GM12878 (cell line): ENCODE measurements around the gene FRAS1. TPM values are rescaled to one million over a fixed set of nuclear protein-coding genes. Genes with fewer than 3 reads are reported as not detected.

Experiments
- ATAC-seq: fragments of 200-7000 bp; cut with Tn5 transposase; 3 replicates; pipeline ENCODE4 v1.9.1; 2020; ENCODE audit warnings: mild to moderate bottlenecking, moderate library complexity
- BruUV-seq: library from RNA; stranded (reverse); fragments of 400-500 nt; replicated peaks from 2 replicates; lab custom pipeline; 2021; lab: Mats Ljungman, UMichigan
- CTCF ChIA-PET: fragments of 300-600 bp; sonication (Branson Sonifier 250); formaldehyde crosslinking; extraction: SDS; loops from one replicate; lab custom pipeline; 2021; ENCODE audit warnings: inconsistent platforms; lab: Yijun Ruan, JAX
- POLR2A ChIA-PET: fragments of 350-600 bp; formaldehyde crosslinking; extraction: SDS; loops from one replicate; lab custom pipeline; 2021; ENCODE audit warnings: inconsistent platforms; lab: Charles Lee
- RAD21 ChIA-PET: fragments of 300-600 bp; sonication (Branson Sonifier 250); formaldehyde crosslinking; loops from one replicate; lab custom pipeline; 2023; ENCODE audit warnings: antibody characterized with exemption; ENCODE audit not compliant: unreplicated experiment; lab: Charles Lee
- SMC1A ChIA-PET: fragments of 300-600 bp; sonication (Branson Sonifier 250); formaldehyde crosslinking; loops from one replicate; lab custom pipeline; 2023; ENCODE audit not compliant: unreplicated experiment, uncharacterized antibody; lab: Charles Lee
- DNase-seq: peaks from one replicate; pipeline ENCODE4 v3.0.0-alpha.2; 2011; ENCODE audit warnings: low read depth, low spot score
- FAIRE-seq: peaks from 3 replicates; lab custom pipeline; 2011; peaks lifted over from hg19 to GRCh38; lab: Jason Lieb, UNC
- H2AFZ ChIP-seq: 2 replicates; pipeline ENCODE4 v1.6.0; 2011; ENCODE audit warnings: low read depth, low read length, control low read depth; ENCODE audit not compliant: control insufficient read depth
- H3K27ac ChIP-seq: 2 replicates; pipeline ENCODE4 v1.5.1; 2011; ENCODE audit warnings: control low read depth; ENCODE audit not compliant: control insufficient read depth, insufficient read depth
- H3K27me3 ChIP-seq, 2 experiments: replicated peaks in 1 of 2; 2 replicates each; pipeline versions ENCODE4 v1.6.0 to v1.6.1; 2011; ENCODE audit warnings: low read length in 1 of 2; ENCODE audit not compliant: control insufficient read depth in 2 of 2, insufficient read depth in 2 of 2
- H3K36me3 ChIP-seq, 2 experiments: 2 replicates each; pipeline ENCODE4 v1.5.1; 2011; ENCODE audit warnings: low read length in 1 of 2; ENCODE audit not compliant: control insufficient read depth in 2 of 2, insufficient read depth in 2 of 2
- H3K4me1 ChIP-seq: 2 replicates; pipeline ENCODE4 v1.6.1; 2011; ENCODE audit warnings: mild to moderate bottlenecking, low read length, moderate library complexity, mixed read lengths; ENCODE audit not compliant: control insufficient read depth, insufficient read depth
- H3K4me2 ChIP-seq: 2 replicates; pipeline ENCODE4 v1.6.0; 2011; ENCODE audit warnings: control low read depth; ENCODE audit not compliant: control insufficient read depth, insufficient read depth
- H3K4me3 ChIP-seq: fragments of 200-600 bp; sonication (generic); 2 replicates; pipeline ENCODE4 v1.5.1; 2016
- H3K79me2 ChIP-seq: 2 replicates; pipeline ENCODE4 v1.6.0; 2011; ENCODE audit warnings: low read length; ENCODE audit not compliant: control insufficient read depth, insufficient read depth
- H3K9ac ChIP-seq: 2 replicates; pipeline ENCODE4 v1.8.0; 2011; ENCODE audit warnings: low read length, control low read depth, mixed read lengths; ENCODE audit not compliant: control insufficient read depth, insufficient read depth
- H3K9me3 ChIP-seq: replicated peaks from 3 replicates; pipeline ENCODE4 v1.5.1; 2011; ENCODE audit warnings: mild to moderate bottlenecking, low read length; ENCODE audit not compliant: control insufficient read depth, insufficient read depth
- H4K20me1 ChIP-seq: 2 replicates; pipeline ENCODE4 v1.6.0; 2011; ENCODE audit not compliant: control insufficient read depth, insufficient read depth
- BCL11A ChIP-seq: IDR thresholded peaks from 2 replicates; pipeline ENCODE4 v1.6.1; 2011; ENCODE audit warnings: low read depth, low read length
- CHD2 ChIP-seq: IDR thresholded peaks from 2 replicates; pipeline ENCODE4 v1.6.1; 2011; ENCODE audit warnings: low read depth, low read length, improper control_type of control experiment, borderline replicate concordance
- ETV6 ChIP-seq, 2 experiments: fragments of 450-650 bp in 1 of 2; IDR thresholded peaks in 1 of 2; conservative IDR thresholded peaks in 1 of 2; 2 replicates each; pipeline ENCODE4 v1.6.1; 2014; ENCODE audit warnings: antibody characterized with exemption in 1 of 2, borderline replicate concordance in 1 of 2, low read depth in 1 of 2, mild to moderate bottlenecking in 1 of 2, moderate library complexity in 1 of 2
- KLF5 ChIP-seq: fragments of 450-650 bp; IDR thresholded peaks from 2 replicates; pipeline ENCODE4 v1.6.1; 2014; ENCODE audit warnings: mild to moderate bottlenecking; ENCODE audit not compliant: partially characterized antibody
- POLR2A ChIP-seq: IDR thresholded peaks from 2 replicates; pipeline ENCODE4 v1.6.1; 2011; ENCODE audit warnings: low read depth, mild to moderate bottlenecking, low read length
- SRF ChIP-seq, 2 experiments: IDR thresholded peaks; 2 replicates each; pipeline ENCODE4 v1.6.1; 2011; ENCODE audit warnings: low read depth in 2 of 2, low read length in 2 of 2, mild to moderate bottlenecking in 1 of 2, moderate library complexity in 1 of 2
- WRNIP1 ChIP-seq: IDR thresholded peaks from 2 replicates; pipeline ENCODE4 v1.6.1; 2011; ENCODE audit warnings: low read depth, low read length, improper control_type of control experiment, borderline replicate concordance
- WGBS: methylation state at CpG from one replicate; pipeline ENCODE4 v1.1.6; 2016; ENCODE audit warnings: low lambda C conversion rate; ENCODE audit not compliant: insufficient replicate concordance, insufficient coverage; ENCODE audit errors: missing lambda C conversion rate; 5-methylcytosine and 5-hydroxymethylcytosine counted together
- in situ Hi-C: fragments of 300-500 bp; cut with MboI; formaldehyde crosslinking; loops from 9 replicates; pipeline ENCODE4 v1.14.3; 2018; ENCODE audit warnings: mixed read lengths
- intact Hi-C: fragments of 100-400 bp; cut with micrococcal nuclease; formaldehyde crosslinking; loops from one replicate; pipeline ENCODE4 v1.14.2; 2022; ENCODE audit not compliant: unreplicated experiment
- polyA plus RNA-seq, 11 experiments: library from polyadenylated mRNA; depleted of rRNA in 4 of 11; unstranded in 6 of 11; stranded (reverse) in 5 of 11; fragments of >200 nt; fragmentation: Nextera tagmentation in 4 of 11; fragmentation: Illumina TruSeq in 1 of 11; extraction: Ambion mirVana in 4 of 11; extraction: Trizol in 1 of 11; gene quantifications; 1 replicate in 1 of 11; 2 replicates in 10 of 11; pipeline versions ENCODE4 v1.2.1 to v1.2.3, GENCODE V29; 2011 to 2016; ENCODE audit warnings: inconsistent platforms in 2 of 11, missing spikeins in 2 of 11, low read depth in 1 of 11
- total RNA-seq, 4 experiments: library from RNA; depleted of rRNA in 3 of 4; stranded (reverse); fragments of >200 nt in 3 of 4; fragmentation: Illumina TruSeq in 1 of 4; extraction: Trizol in 1 of 4; gene quantifications; 2 replicates each; pipeline versions ENCODE4 v1.2.1 to v1.2.3, GENCODE V29; 2013 to 2021
- TF ChIP-seq, protein P1 (sequence below): IDR thresholded peaks from 2 replicates; pipeline ENCODE4 v1.6.1; 2012; ENCODE audit warnings: low read depth, low read length, improper control_type of control experiment

FRAS1 gene
- total and polyA plus RNA-seq, 10 of the 15 experiments (the other 5 are each of a cell fraction or from before 2014, with no cell fraction given) = 0.08 to 11.7 (median 0.20) TPM

- H2AFZ ChIP-seq = no peak overlapping the region
- DNase-seq = no peak
- H3K79me2 ChIP-seq = no peaks in the 10 kb centered on the region
- CTCF ChIA-PET = interaction anchor here (1.4 to 1.7 kb wide), 3 partner anchors 8 to 82 kb away, joined by 3 to 4 read pairs (median 3); no protein-coding TSS in a partner anchor
- no peak overlapping the region for H3K27ac ChIP-seq
- WGBS = 58% methylated on average over 4 of the region's 4 CpGs
- TF ChIP-seq ETV6 (conservative IDR thresholded peaks at IDR 0.05 in 1 of 2, IDR thresholded peaks at IDR 0.05 in 1 of 2; ENCODE audit: borderline replicate concordance in 1 of 2, low read depth in 1 of 2) (no peak), SRF (IDR thresholded peaks at IDR 0.05; ENCODE audit: low read depth in 2 of 2, low read length in 2 of 2) (no peak), POLR2A (no peak), CHD2 (no peak), KLF5 (no peak), BCL11A (no peak), WRNIP1 (no peak)
- TF ChIP-seq, protein P1, sequence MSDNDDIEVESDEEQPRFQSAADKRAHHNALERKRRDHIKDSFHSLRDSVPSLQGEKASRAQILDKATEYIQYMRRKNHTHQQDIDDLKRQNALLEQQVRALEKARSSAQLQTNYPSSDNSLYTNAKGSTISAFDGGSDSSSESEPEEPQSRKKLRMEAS = no peak
- TF ChIP-seq, all 136 proteins: peak for 0
- no peak overlapping the region for H3K9ac ChIP-seq
- no peak overlapping the region for H3K4me2 ChIP-seq
- intact Hi-C loops (no loop called here), in situ Hi-C loops (no loop called here)
- H3K9me3 ChIP-seq = no peaks in the 10 kb centered on the region
- POLR2A ChIA-PET = no interaction called here
- RAD21 ChIA-PET = interaction anchor here (1.6 kb wide), 1 partner anchor 10 kb away, joined by 4 read pairs; no protein-coding TSS in a partner anchor
- BruUV-seq = no TSS peak
- H3K4me1 ChIP-seq = no peaks in the 10 kb centered on the region
- ATAC-seq (no peak), FAIRE-seq (no peak)
- no peaks in the 10 kb centered on the region for H4K20me1 ChIP-seq
- no peaks in the 10 kb centered on the region for H3K36me3 ChIP-seq
- SMC1A ChIA-PET = interaction anchor here (0.7 to 1.9 kb wide), 3 partner anchors 10 to 24 kb away, joined by 3 to 4 read pairs (median 4); no protein-coding TSS in a partner anchor
- no peak overlapping the region for H3K4me3 ChIP-seq
- no peaks in the 10 kb centered on the region for H3K27me3 ChIP-seq
These were observed 87.9 kb downstream of the FRAS1 start for GRCh38 chr4:78145008-78145407.
